Small intestine (tissue), 7 donors: Measurements from ENCODE around the gene MAP4K4. TPM values are rescaled to one million over a fixed set of nuclear protein-coding genes. Genes with fewer than 3 reads are reported as not detected.

Experiments
- DNase-seq, 2 donors: peaks; one replicate each; pipeline versions ENCODE4 v3.0.0 to v3.0.0-alpha.2; 2013
- FAIRE-seq: peaks from 2 replicates; lab custom pipeline; 2012; peaks lifted over from hg19 to GRCh38; lab: Jason Lieb, UNC
- H3K27ac ChIP-seq, 3 donors: one replicate each; pipeline ENCODE4 v1.5.1; 2013; ENCODE audit warnings: low read length in 2 of 3, mild to moderate bottlenecking in 2 of 3, control low read depth in 1 of 3, inconsistent platforms in 1 of 3, low read depth in 1 of 3, moderate library complexity in 1 of 3
- H3K27me3 ChIP-seq, 3 donors: one replicate each; pipeline ENCODE4 v1.6.1; 2013; ENCODE audit warnings: low read length in 3 of 3, inconsistent platforms in 1 of 3; ENCODE audit not compliant: control insufficient read depth in 3 of 3, insufficient read depth in 3 of 3
- H3K36me3 ChIP-seq, 3 donors: one replicate each; pipeline ENCODE4 v1.6.1; 2013; ENCODE audit warnings: low read length in 3 of 3, inconsistent platforms in 1 of 3, low read depth in 1 of 3, mild to moderate bottlenecking in 1 of 3, moderate library complexity in 1 of 3; ENCODE audit not compliant: control insufficient read depth in 3 of 3, insufficient read depth in 2 of 3
- H3K4me1 ChIP-seq, 3 donors: one replicate each; pipeline ENCODE4 v1.6.1; 2013; ENCODE audit warnings: low read length in 2 of 3, inconsistent platforms in 1 of 3, low read depth in 1 of 3, mild to moderate bottlenecking in 1 of 3, moderate library complexity in 1 of 3; ENCODE audit not compliant: control insufficient read depth in 3 of 3, insufficient read depth in 2 of 3
- H3K4me3 ChIP-seq, 3 donors: one replicate each; pipeline ENCODE4 v1.5.1; 2013; ENCODE audit warnings: low read length in 3 of 3, control low read depth in 1 of 3, inconsistent platforms in 1 of 3, low read depth in 1 of 3, mild to moderate bottlenecking in 1 of 3, moderate library complexity in 1 of 3
- H3K9me3 ChIP-seq, 2 donors: one replicate each; pipeline ENCODE4 v1.6.1; 2013; ENCODE audit warnings: low read depth in 1 of 2, low read length in 1 of 2; ENCODE audit not compliant: control insufficient read depth in 2 of 2, insufficient read depth in 1 of 2
- WGBS, 3 donors: extraction: QIAGEN DNeasy Blood & Tissue Kit; methylation state at CpG; one replicate each; pipeline ENCODE4 v1.1.7; 2013; 5-methylcytosine and 5-hydroxymethylcytosine counted together
- polyA plus RNA-seq, 4 donors: library from polyadenylated mRNA; stranded (reverse) in 3 of 4; unstranded in 1 of 4; fragments of 200-250 nt in 3 of 4; fragments of 120-200 nt in 1 of 4; gene quantifications; one replicate each; pipeline versions ENCODE4 v1.2.1 to v1.2.3, GENCODE V29; 2013
- donor health status: healthy with polysubstance abuse.
- donor health status: control.
- donor health status: control.
- donor health status: Bipolar disorder and iron deficiency.
- donor health status: healthy.

The MAP4K4 gene
- polyA plus RNA-seq, 4 donors = 8.5 to 26.5 (median 13.8) TPM

DNA sequence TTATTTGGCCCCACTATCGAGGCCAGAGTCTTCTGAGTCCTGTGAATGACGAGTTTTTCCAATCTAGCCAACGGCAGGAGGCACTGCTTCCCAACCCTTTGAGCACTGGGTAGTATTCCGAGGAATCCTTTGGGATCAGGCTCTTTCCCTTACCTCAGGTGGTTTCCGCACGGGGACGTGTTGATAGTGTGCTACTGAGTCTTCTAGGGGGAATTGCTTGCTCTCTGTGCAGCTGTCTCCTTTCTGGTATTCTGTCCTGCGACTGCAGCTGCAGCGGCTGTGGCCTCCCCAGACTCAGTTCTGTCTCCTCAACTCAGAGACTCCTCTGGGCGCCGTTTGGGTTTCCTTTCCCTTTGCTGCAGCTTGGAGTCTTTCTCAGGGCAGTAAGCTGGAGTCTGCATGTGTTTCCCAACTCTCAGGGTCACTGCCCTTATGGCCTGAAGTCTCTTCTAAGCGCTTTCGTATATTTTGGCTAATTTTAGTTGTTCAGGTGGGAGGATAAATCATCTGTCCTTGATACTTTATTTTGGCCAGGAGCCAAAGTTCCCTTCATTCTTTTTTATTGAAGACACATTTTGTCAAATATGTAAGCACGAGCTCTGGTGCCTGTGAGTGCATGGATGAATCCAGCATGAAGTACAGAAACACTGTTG, 118.4 kb downstream of the MAP4K4 start:
- no peak overlapping the region for H3K27ac ChIP-seq
- FAIRE-seq (no peak), DNase-seq (no peak)
- WGBS, 3 donors = 81 to 96% (median 90%) methylated on average over 14 of the region's 14 CpGs
- peaks cover 0 to 2% (median 0%) of the 10 kb centered on the region in 3 donors for H3K36me3 ChIP-seq
- no peak overlapping the region for H3K4me3 ChIP-seq
- H3K9me3 ChIP-seq = no peaks in the 10 kb centered on the region
- H3K4me1 ChIP-seq = peaks cover 0 to 13% (median 11%) of the 10 kb centered on the region in 3 donors
- H3K27me3 ChIP-seq = no peaks in the 10 kb centered on the region

DNA sequence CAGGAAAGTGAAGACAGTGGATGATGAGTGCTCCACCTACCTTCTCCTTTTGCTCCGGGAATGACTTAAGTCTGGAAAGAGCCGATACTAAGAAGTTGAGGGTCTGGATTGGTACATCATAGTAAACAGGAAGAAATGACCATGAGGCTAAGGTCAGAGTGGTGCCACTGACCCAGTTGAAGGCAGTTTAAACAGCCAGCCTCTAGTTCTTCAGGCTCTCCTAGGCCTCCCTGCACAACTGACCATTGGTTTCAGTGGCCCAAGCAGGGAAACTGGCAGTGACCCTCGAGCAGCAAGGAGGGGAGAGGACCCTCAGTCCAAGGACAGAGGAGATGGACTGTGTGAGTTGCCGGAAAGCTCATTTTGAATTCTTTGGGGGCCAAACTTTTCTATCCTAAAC, 119.1 kb downstream of the MAP4K4 start:
- H3K4me1 ChIP-seq = peaks cover 0 to 13% (median 11%) of the 10 kb centered on the region in 3 donors
- no peak overlapping the region for H3K4me3 ChIP-seq
- no peaks in the 10 kb centered on the region for H3K9me3 ChIP-seq
- no peaks in the 10 kb centered on the region for H3K27me3 ChIP-seq
- 84 to 92% (median 85%) methylated on average over 4 of the region's 4 CpGs for WGBS, 3 donors
- no peak for DNase-seq
- no peak for FAIRE-seq
- peaks cover 0 to 2% (median 0%) of the 10 kb centered on the region in 3 donors for H3K36me3 ChIP-seq
- no peak overlapping the region for H3K27ac ChIP-seq

DNA sequence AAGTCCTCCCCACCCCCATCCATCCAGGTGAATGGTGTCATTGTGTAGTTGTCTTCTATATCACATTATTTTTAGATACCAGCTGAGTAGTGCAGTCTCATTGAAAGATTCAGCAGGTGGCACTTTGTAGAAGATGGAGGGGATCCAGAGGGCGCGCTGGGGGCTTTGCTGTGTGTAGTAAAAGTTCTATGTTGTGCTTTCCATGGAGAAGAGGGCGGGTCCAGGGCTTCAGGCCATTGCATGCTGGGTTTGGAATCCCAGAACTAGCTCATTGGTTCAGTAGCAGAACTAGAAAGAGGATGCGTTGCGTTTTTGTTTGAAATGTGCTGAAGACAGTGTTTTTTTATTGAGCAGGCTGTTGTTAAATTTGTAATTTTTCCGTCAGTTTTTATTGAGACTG, 120.0 kb downstream of the MAP4K4 start:
- Histone ChIP-seq H3K4me3 (no peak overlapping the region), H3K4me1 (peaks cover 0 to 13% (median 11%) of the 10 kb centered on the region in 3 donors), H3K36me3 (no peaks in the 10 kb centered on the region), H3K27ac (no peak overlapping the region), H3K27me3 (no peaks in the 10 kb centered on the region), H3K9me3 (no peaks in the 10 kb centered on the region)
- no peak for DNase-seq
- no peak for FAIRE-seq
- 96 to 98% (median 96%) methylated on average over 6 of the region's 6 CpGs for WGBS, 3 donors

DNA sequence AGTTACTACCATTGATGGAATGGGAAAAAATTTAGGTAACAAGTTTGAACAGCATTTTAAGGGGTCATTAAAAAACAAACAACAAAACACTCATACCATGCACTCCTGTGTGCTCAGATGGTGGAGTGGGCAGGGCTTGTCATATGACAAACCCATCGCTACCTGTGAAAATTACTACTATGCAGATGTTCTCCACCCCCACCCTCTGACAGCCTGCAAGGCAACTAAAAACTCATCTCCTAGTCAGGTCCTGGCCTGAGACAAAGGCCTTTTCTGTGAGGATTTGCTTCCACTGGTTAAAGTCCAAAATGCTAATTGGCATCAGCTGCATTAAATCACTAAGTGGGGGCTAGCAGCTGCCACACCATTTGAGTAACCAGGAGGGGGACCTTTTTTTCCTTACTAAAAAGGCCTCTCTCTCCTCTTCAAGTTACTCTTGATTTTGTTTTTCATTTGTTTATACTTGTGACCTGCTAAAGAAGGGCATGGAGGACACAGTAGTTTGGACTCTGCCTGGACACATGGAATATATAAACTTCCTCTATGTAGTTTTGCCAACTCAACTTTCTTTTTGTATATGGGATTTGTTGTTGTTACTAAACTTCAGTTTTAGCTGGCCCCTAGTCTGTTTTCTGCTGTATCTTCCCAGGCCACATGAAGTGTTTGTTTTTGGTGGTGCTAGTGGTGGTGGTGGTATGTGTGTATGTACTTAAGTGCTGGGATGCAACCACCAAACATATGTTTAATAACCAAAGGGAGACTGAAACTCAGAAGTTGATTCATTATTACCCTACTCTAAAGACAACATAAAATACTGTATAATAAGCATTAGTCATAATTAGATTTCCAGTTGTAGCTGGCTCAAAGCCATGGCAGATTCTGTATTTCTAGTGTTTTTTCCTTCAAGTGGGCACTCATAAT, 121.3 kb downstream of the MAP4K4 start:
- H3K27ac ChIP-seq = no peak overlapping the region
- H3K9me3 ChIP-seq = no peaks in the 10 kb centered on the region
- DNase-seq (peak; percentile 26 to 58), FAIRE-seq (no peak)
- no peaks in the 10 kb centered on the region for H3K36me3 ChIP-seq
- no peaks in the 10 kb centered on the region for H3K27me3 ChIP-seq
- H3K4me1 ChIP-seq = peaks cover 0 to 15% (median 13%) of the 10 kb centered on the region in 3 donors
- no peak overlapping the region for H3K4me3 ChIP-seq
- 26 to 68% (median 38%) methylated on average over 1 of the region's 1 CpG for WGBS, 3 donors

DNA sequence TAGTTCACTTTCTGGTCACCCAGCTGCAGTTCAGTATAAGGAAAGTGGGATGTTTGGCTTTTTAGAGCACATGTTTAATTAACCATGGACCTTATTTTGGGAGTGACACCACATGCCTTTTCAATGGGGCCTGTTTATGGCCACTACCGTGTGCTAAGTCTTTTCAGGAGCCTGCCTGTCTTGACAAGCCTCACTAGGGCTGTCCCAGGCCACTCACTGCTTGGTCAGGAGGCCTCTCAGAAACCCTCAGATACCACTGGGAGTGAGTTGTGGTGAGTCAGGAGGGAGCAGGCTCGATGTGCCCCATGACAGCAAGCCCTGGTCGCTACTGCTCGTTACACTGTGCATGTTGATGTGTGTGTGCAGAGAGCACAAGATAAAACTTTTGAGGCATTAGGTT, 123.0 kb downstream of the MAP4K4 start:
- peaks cover 0 to 15% (median 13%) of the 10 kb centered on the region in 3 donors for H3K4me1 ChIP-seq
- no peaks in the 10 kb centered on the region for H3K9me3 ChIP-seq
- WGBS, 3 donors = 71 to 80% (median 77%) methylated on average over 4 of the region's 4 CpGs
- no peak overlapping the region for H3K4me3 ChIP-seq
- FAIRE-seq (no peak), DNase-seq (peak in 1 of 2 donors; percentile 33)
- H3K27me3 ChIP-seq = no peaks in the 10 kb centered on the region
- peaks cover 0 to 2% (median 0%) of the 10 kb centered on the region in 3 donors for H3K36me3 ChIP-seq
- H3K27ac ChIP-seq = no peak overlapping the region

DNA sequence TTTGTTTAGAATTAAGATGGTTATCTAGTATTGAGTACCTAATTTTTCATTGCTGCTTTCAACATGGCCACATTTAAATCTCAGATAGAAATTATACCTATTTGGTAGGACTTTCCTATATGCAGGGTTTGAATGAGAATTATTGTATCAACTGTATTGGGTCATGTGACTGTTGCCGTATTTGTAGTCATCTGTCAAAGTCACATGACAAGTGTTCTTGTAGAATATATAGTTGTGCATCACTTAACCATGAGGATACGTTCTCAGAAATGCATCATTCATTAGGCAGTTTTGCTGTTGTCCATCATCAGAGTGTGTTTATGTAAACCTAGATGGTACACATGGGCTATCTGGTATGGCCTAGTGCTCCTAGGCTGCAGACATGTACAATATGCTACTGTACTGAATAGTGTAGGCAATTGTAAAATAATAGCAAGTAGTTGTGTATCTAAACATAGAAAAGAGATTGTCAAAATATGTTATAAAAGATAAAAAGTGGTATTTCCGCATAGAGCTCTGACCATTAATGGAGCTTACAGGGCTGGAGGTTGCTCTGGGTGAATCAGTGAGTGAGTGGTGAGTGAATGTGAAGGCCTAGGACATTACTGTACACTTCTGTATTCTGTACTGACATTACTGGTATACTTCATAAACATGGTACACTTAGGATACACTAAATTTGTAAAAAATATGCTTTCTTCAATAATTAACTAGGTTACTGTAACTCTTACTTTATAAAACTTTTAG, 123.7 kb downstream of the MAP4K4 start:
- no peaks in the 10 kb centered on the region for H3K27me3 ChIP-seq
- peaks cover 0 to 15% (median 13%) of the 10 kb centered on the region in 3 donors for H3K4me1 ChIP-seq
- peaks cover 0 to 2% (median 0%) of the 10 kb centered on the region in 3 donors for H3K36me3 ChIP-seq
- no peak overlapping the region for H3K4me3 ChIP-seq
- no peak overlapping the region for H3K27ac ChIP-seq
- no peak for DNase-seq
- no peaks in the 10 kb centered on the region for H3K9me3 ChIP-seq
- no peak for FAIRE-seq
- 92 to 94% (median 93%) methylated on average over 3 of the region's 3 CpGs for WGBS, 3 donors

DNA sequence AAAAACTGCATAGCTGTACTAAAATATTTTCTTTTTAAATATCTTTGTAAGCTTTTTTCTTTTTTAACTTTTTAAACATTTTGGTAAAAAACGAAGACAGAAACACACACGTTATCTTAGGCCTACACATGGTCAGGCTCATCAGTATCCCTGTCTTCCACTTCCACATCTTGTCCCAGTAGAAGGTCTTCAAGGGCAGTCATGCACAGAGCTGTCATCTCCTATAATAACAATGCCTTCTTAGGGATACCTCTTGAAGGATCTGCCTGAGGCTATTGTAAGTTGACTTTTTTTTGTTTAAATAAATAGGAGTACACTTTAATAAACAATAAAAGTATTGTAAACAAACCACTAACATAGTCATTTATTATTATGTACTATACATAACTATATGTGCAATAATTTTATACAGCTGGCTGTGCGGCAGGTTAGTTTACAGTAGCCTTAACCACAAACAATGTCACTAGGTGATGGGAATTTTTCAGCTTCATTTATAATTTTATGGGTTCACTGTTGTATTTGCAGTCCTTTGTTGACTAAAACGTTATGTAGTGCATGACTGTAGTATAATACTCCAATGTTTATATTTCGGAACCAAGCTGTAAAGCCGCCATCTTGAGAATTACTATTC, 124.4 kb downstream of the MAP4K4 start:
- no peak overlapping the region for H3K4me3 ChIP-seq
- H3K9me3 ChIP-seq = no peaks in the 10 kb centered on the region
- H3K27me3 ChIP-seq = no peaks in the 10 kb centered on the region
- H3K36me3 ChIP-seq = peaks cover 0 to 2% (median 0%) of the 10 kb centered on the region in 3 donors
- WGBS, 3 donors = 83 to 88% (median 88%) methylated on average over 6 of the region's 6 CpGs
- DNase-seq (no peak), FAIRE-seq (no peak)
- H3K4me1 ChIP-seq = peaks cover 0 to 19% (median 13%) of the 10 kb centered on the region in 3 donors
- no peak overlapping the region for H3K27ac ChIP-seq
